ENCODE data around the gene C12orf56. TPM values are rescaled to one million over a fixed set of nuclear protein-coding genes. Genes with fewer than 3 reads are reported as not detected.
"Not testable (repeated sequence)": the region's sequence is repeated elsewhere in the genome, so short reads cannot be mapped to it uniquely, and the experiment has no call there.

Gene C12orf56
- total RNA-seq, 1 experiment from 2014 or later: not detected

DNA sequence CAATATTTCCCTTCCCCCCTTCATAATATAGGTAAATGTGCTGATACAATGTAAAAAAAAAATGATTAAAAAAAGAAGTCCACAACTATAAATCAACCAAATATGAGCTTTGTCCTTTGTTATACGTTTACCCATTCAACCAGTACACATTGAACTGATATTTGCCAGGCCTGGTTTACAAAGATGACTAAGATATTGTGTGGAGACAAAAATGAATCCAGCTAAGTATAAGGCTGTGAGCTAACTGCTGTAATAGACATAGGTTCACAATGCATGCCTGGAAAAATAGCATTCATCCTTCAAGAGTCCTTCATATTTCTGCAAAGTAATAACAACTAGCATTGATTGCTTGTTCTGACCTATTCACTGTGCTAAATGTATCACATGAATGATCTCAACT lies 6.9 kb downstream of the C12orf56 start:
- Histone ChIP-seq H3K9me3 (ENCODE audit: low read length) (no peaks in the 10 kb centered on the region), H3K4me2 (ENCODE audit: low read depth, low read length, poor library complexity, severe bottlenecking) (no peak overlapping the region), H3K36me3 (ENCODE audit: insufficient read depth, low read length) (no peaks in the 10 kb centered on the region), H3K9me2 (replicated peaks; ENCODE audit: insufficient read depth, low read length) (no peaks in the 10 kb centered on the region), H3K9ac (ENCODE audit: low read length) (no peak overlapping the region), H3K27ac (ENCODE audit: low read length) (no peak overlapping the region), H3K4me3 (ENCODE audit: low read length) (no peak overlapping the region), H3K4me1 (ENCODE audit: low read length) (no peaks in the 10 kb centered on the region), H3K27me3 (ENCODE audit: low read length) (no peaks in the 10 kb centered on the region), H4K20me1 (ENCODE audit: insufficient read depth, low read depth, low read length) (no peaks in the 10 kb centered on the region), H2AFZ (ENCODE audit: low read length) (no peak overlapping the region), H3K79me2 (ENCODE audit: low read length) (no peaks in the 10 kb centered on the region)
- no peak for DNase-seq

DNA sequence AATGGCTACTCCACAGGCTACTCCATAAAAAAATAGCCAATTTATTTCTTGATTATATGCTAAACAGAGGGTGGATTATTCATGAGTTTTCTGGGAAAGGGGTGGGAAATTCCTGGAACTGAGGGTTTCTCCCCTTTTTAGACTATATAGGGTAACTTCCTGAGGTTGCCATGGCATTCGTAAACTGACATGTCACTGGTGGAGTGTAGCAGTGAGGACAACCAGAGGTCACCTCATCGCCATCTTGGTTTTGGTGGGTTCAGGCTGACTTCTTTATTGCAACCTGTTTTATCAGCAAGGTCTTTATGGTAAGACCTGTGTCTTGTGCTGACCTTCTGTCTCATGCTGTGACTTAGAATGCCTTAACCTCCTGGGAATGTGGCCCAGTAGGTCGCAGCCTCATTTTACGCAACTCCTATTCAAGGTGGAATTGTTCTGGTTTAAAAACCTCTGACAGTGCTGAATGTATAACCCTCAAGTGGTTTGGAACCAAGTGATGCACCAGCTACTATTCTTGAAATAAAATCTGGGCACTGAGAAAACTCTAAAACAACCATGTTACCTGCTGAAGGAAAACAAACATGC lies 27.7 kb downstream of the C12orf56 start:
- Histone ChIP-seq H3K9ac (ENCODE audit: low read length) (no peak overlapping the region), H3K4me1 (ENCODE audit: low read length) (no peaks in the 10 kb centered on the region), H4K20me1 (ENCODE audit: insufficient read depth, low read depth, low read length) (no peaks in the 10 kb centered on the region), H3K9me2 (replicated peaks; ENCODE audit: insufficient read depth, low read length) (no peaks in the 10 kb centered on the region), H3K4me3 (ENCODE audit: low read length) (no peak overlapping the region), H3K79me2 (ENCODE audit: low read length) (no peaks in the 10 kb centered on the region), H3K9me3 (ENCODE audit: low read length) (no peaks in the 10 kb centered on the region), H2AFZ (ENCODE audit: low read length) (no peak overlapping the region), H3K4me2 (ENCODE audit: low read depth, low read length, poor library complexity, severe bottlenecking) (no peak overlapping the region), H3K27ac (ENCODE audit: low read length) (no peak overlapping the region), H3K36me3 (ENCODE audit: insufficient read depth, low read length) (no peaks in the 10 kb centered on the region), H3K27me3 (ENCODE audit: low read length) (no peaks in the 10 kb centered on the region)
- DNase-seq: no peak

DNA sequence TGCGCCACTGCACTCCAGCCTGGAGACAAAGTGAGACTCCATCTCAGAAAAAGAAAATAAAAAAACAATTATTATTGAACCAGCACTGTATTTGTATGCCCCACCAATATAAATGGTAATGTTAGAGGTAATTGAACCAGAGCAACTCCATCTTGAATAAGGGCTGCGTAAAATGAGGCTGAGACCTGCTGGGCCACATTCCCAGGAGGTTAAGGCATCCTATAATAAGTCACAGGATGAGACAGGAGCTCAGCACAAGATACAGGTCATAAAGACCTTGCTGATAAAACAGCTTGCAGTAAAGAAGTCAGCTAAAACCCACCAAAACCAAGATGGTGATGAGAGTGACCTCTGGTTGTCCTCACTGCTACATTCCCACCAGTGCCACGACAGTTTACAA lies 29.4 kb downstream of the C12orf56 start:
- H4K20me1 ChIP-seq (ENCODE audit: insufficient read depth, low read depth, low read length); H3K79me2 ChIP-seq (ENCODE audit: low read length); H3K9ac ChIP-seq (ENCODE audit: low read length): not testable (repeated sequence)

DNA sequence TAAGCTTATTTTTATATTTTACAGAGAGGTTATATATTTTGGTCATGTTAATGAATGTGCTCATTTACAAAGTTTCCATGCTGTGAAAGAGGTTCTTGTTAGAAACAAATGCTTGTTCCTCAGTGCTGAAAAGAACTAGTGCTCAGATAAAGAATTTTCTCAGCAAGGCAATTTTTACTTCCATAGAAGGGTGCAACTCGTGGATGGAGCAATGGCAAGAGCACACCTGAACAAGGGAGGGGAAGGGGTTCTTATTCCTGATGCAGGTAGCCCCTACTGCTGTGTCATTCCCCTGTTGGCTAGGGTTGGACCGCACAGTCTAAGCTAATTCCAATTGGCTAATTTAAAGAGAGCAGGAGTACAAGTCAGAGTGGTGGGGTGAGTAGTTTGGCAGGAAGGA lies 34.3 kb downstream of the C12orf56 start:
- H3K9me3 ChIP-seq (ENCODE audit: low read length); H3K4me3 ChIP-seq (ENCODE audit: low read length); H3K27me3 ChIP-seq (ENCODE audit: low read length); H3K27ac ChIP-seq (ENCODE audit: low read length); H4K20me1 ChIP-seq (ENCODE audit: insufficient read depth, low read depth, low read length); DNase-seq; H3K4me2 ChIP-seq (ENCODE audit: low read depth, low read length, poor library complexity, severe bottlenecking); H2AFZ ChIP-seq (ENCODE audit: low read length); H3K9ac ChIP-seq (ENCODE audit: low read length); H3K79me2 ChIP-seq (ENCODE audit: low read length); H3K9me2 ChIP-seq (replicated peaks; ENCODE audit: insufficient read depth, low read length); H3K4me1 ChIP-seq (ENCODE audit: low read length); H3K36me3 ChIP-seq (ENCODE audit: insufficient read depth, low read length): not testable (repeated sequence)

More for the DNA sequence above, 29.4 kb downstream of the C12orf56 start:
- not testable (repeated sequence) for H3K36me3 ChIP-seq (ENCODE audit: insufficient read depth, low read length); H3K4me3 ChIP-seq (ENCODE audit: low read length); H3K4me1 ChIP-seq (ENCODE audit: low read length); DNase-seq; H3K27me3 ChIP-seq (ENCODE audit: low read length); H2AFZ ChIP-seq (ENCODE audit: low read length); H3K9me2 ChIP-seq (replicated peaks; ENCODE audit: insufficient read depth, low read length); H3K27ac ChIP-seq (ENCODE audit: low read length); H3K4me2 ChIP-seq (ENCODE audit: low read depth, low read length, poor library complexity, severe bottlenecking); H3K9me3 ChIP-seq (ENCODE audit: low read length)

DNA sequence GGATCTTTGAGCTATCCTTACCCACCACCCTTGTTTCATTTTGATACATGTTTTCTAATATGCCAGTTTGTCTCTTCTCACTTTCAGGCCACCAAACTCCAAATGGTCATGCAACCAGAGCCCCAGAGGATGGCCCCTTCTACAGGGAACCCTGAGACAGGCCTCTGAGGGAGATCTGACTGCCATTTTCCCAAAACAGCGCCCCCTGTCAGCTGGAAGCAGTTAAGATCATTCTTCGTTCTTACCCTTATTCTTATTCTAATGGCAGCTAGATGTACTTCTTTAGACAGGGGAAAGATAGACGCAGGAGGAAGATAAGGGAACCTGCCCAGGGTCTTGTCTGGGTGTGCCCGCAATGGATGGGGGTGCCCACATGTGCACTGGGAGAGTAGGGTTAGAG lies 38.4 kb downstream of the C12orf56 start:
- no peaks in the 10 kb centered on the region for H4K20me1 ChIP-seq (ENCODE audit: insufficient read depth, low read depth, low read length)
- no peak overlapping the region for H3K9ac ChIP-seq (ENCODE audit: low read length)
- peak; percentile 72 for DNase-seq
- H3K36me3 ChIP-seq (ENCODE audit: insufficient read depth, low read length): no peaks in the 10 kb centered on the region
- no peaks in the 10 kb centered on the region for H3K9me2 ChIP-seq (replicated peaks; ENCODE audit: insufficient read depth, low read length)
- H3K4me1 ChIP-seq (ENCODE audit: low read length): no peaks in the 10 kb centered on the region
- H3K79me2 ChIP-seq (ENCODE audit: low read length): no peaks in the 10 kb centered on the region
- peaks cover 3% of the 10 kb centered on the region; the same call in 1 of the 2 replicates for H3K9me3 ChIP-seq (ENCODE audit: low read length)
- H3K4me2 ChIP-seq (ENCODE audit: low read depth, low read length, poor library complexity, severe bottlenecking): no peak overlapping the region
- H3K27ac ChIP-seq (ENCODE audit: low read length): no peak overlapping the region
- no peaks in the 10 kb centered on the region for H3K27me3 ChIP-seq (ENCODE audit: low read length)
- H3K4me3 ChIP-seq (ENCODE audit: low read length): no peak overlapping the region
- no peak overlapping the region for H2AFZ ChIP-seq (ENCODE audit: low read length)

DNA sequence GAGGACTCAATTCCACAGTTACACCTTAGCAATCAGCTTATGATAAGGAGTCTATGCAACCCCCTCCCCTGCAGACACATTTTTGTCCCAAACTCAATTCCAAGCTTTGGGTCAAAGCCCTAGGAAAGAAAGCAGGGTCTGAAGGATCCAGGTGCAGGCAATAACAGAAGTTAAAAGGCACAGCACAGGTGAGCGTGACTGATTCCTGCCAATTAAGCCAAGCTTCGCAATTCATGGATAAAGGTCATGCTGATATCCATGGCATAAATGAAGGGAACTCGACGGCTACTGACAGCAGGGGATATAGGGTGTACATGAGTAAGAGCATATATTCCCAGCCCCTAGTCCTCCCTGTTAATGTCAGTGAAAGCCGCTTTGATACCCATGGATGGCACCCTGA lies 39.3 kb downstream of the C12orf56 start:
- no peak overlapping the region for H3K4me2 ChIP-seq (ENCODE audit: low read depth, low read length, poor library complexity, severe bottlenecking)
- H3K27me3 ChIP-seq (ENCODE audit: low read length): no peaks in the 10 kb centered on the region
- H2AFZ ChIP-seq (ENCODE audit: low read length): no peak overlapping the region
- H3K9me2 ChIP-seq (replicated peaks; ENCODE audit: insufficient read depth, low read length): no peaks in the 10 kb centered on the region
- no peaks in the 10 kb centered on the region for H3K79me2 ChIP-seq (ENCODE audit: low read length)
- H3K4me1 ChIP-seq (ENCODE audit: low read length): no peaks in the 10 kb centered on the region
- H3K9ac ChIP-seq (ENCODE audit: low read length): no peak overlapping the region
- DNase-seq: no peak
- no peak overlapping the region for H3K4me3 ChIP-seq (ENCODE audit: low read length)
- H4K20me1 ChIP-seq (ENCODE audit: insufficient read depth, low read depth, low read length): no peaks in the 10 kb centered on the region
- H3K9me3 ChIP-seq (ENCODE audit: low read length): peaks cover 2% of the 10 kb centered on the region; the same call in 1 of the 2 replicates
- H3K36me3 ChIP-seq (ENCODE audit: insufficient read depth, low read length): no peaks in the 10 kb centered on the region
- no peak overlapping the region for H3K27ac ChIP-seq (ENCODE audit: low read length)

DNA sequence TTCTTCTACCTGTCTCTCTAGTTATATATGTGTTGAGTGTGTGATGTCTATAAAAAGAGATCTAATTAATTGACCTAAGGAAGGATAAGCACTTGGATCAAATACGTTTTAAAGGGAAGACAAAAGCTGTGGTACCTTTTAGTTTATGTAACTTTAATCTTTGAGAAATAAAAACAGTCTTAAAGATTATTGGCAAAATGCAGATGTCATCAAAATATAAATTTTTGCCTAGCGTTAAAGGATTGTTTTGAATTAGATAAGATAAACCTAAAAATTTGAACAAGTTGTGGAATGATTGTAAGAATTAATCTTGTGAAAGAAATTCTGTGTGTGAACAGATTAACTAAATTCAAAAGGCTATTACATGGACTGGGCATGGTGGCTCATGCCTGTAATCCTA lies 42.9 kb downstream of the C12orf56 start:
- Histone ChIP-seq H3K9me3 (ENCODE audit: low read length) (no peaks in the 10 kb centered on the region), H3K4me1 (ENCODE audit: low read length) (no peaks in the 10 kb centered on the region), H3K79me2 (ENCODE audit: low read length) (no peaks in the 10 kb centered on the region), H4K20me1 (ENCODE audit: insufficient read depth, low read depth, low read length) (no peaks in the 10 kb centered on the region), H3K4me3 (ENCODE audit: low read length) (no peak overlapping the region), H3K27ac (ENCODE audit: low read length) (no peak overlapping the region), H3K27me3 (ENCODE audit: low read length) (no peaks in the 10 kb centered on the region), H3K9ac (ENCODE audit: low read length) (no peak overlapping the region), H3K9me2 (replicated peaks; ENCODE audit: insufficient read depth, low read length) (no peaks in the 10 kb centered on the region), H2AFZ (ENCODE audit: low read length) (no peak overlapping the region), H3K4me2 (ENCODE audit: low read depth, low read length, poor library complexity, severe bottlenecking) (no peak overlapping the region), H3K36me3 (ENCODE audit: insufficient read depth, low read length) (no peaks in the 10 kb centered on the region)
- no peak for DNase-seq

DNA sequence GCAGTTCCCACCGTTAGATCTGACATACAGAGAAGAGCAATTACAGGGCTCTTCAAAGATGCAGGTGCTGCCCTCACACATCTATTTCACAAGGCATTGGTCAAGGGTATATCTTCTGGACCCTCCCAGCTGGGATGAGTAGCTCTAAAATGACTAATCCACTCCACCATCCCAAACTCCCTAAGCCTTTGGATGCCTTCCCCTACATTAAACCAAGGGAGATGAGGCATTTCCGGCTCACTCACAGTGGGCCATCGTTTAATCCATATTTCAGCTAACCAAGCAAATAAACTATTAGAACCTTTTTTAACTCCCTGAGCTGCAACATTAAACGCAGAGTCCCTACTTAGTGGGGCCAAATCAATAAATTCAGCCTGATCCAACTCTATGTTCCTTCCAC lies 45.9 kb downstream of the C12orf56 start:
- H3K27ac ChIP-seq (ENCODE audit: low read length); H3K9me2 ChIP-seq (replicated peaks; ENCODE audit: insufficient read depth, low read length); DNase-seq; H3K27me3 ChIP-seq (ENCODE audit: low read length); H3K9me3 ChIP-seq (ENCODE audit: low read length); H4K20me1 ChIP-seq (ENCODE audit: insufficient read depth, low read depth, low read length); H3K4me2 ChIP-seq (ENCODE audit: low read depth, low read length, poor library complexity, severe bottlenecking); H3K4me3 ChIP-seq (ENCODE audit: low read length); H3K36me3 ChIP-seq (ENCODE audit: insufficient read depth, low read length); H3K79me2 ChIP-seq (ENCODE audit: low read length); H3K9ac ChIP-seq (ENCODE audit: low read length); H3K4me1 ChIP-seq (ENCODE audit: low read length); H2AFZ ChIP-seq (ENCODE audit: low read length): not testable (repeated sequence)

DNA sequence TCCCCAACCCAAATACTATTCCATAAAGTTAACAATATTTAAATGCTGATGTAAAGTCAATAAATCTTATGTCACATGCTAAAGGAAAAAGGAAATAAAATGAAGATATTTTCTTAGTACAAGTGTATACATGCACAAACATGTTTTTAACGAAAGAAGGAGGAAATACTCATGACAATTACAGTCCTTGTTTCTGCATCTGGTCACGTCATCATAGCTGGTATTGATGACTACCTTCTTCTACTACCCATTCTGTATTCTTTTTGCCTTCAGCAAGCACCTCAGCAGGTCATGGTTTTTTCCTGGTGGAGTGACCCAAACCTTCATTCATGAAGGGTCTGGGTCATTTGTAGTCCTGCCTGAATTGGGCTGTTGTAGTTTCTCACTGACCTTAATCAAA lies 50.0 kb downstream of the C12orf56 start:
- not testable (repeated sequence) for H3K27me3 ChIP-seq (ENCODE audit: low read length); H3K9me2 ChIP-seq (replicated peaks; ENCODE audit: insufficient read depth, low read length); DNase-seq; H3K9me3 ChIP-seq (ENCODE audit: low read length); H3K4me1 ChIP-seq (ENCODE audit: low read length); H3K36me3 ChIP-seq (ENCODE audit: insufficient read depth, low read length); H4K20me1 ChIP-seq (ENCODE audit: insufficient read depth, low read depth, low read length); H2AFZ ChIP-seq (ENCODE audit: low read length); H3K79me2 ChIP-seq (ENCODE audit: low read length); H3K4me2 ChIP-seq (ENCODE audit: low read depth, low read length, poor library complexity, severe bottlenecking); H3K4me3 ChIP-seq (ENCODE audit: low read length); H3K9ac ChIP-seq (ENCODE audit: low read length); H3K27ac ChIP-seq (ENCODE audit: low read length)
